Measurements from ENCODE around the gene HSD17B1. TPM values are rescaled to one million over a fixed set of nuclear protein-coding genes. Genes with fewer than 3 reads are reported as not detected.
"Not testable (repeated sequence)": the region's sequence is repeated elsewhere in the genome, so short reads cannot be mapped to it uniquely, and the experiment has no call there.

HSD17B1 gene
- total RNA-seq, 1 donor from 2014 or later: 2.0 TPM

DNA sequence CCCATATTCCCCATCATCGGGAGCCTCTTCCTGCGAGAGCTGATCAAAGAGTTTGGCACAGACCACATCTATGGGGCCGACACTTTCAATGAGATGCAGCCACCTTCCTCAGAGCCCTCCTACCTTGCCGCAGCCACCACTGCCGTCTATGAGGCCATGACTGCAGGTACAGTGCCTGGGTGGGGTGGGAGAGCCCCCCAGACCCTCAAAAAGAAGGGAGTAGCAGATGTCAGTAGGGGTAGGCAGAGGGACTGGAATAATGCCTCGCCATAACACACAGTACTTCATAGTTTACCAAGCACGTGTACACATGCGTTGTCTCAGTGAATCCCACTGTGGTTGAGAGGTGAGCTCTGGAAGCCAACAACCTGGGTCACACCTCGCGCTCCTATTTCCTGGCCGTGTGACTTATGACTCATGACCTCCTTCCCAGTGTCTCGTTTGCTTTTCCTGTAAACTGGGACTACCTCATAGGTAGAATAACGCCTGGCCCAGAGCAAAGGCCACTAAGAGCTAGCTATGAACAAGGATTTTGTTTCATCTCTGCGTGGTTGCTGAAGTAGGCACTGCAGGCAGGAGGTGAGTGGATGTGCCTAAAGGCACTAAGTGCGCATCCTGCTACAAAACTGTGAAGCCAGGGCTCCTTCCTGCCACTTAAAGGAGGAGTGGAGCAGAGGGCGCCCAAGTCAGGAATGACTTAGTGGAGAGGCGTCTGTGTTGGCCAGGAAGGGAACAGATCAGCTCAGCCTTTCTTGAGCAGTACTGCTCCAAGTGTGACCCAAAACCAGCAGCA is 11.5 kb upstream of the HSD17B1 start:
- Histone ChIP-seq H3K4me3 (no peak overlapping the region), H3K9me3 (no peaks in the 10 kb centered on the region), H3K27ac (no peak overlapping the region), H3K27me3 (no peaks in the 10 kb centered on the region), H3K4me1 (peaks cover 17% of the 10 kb centered on the region), H3K36me3 (peaks cover 0 to 26% of the 10 kb centered on the region in 2 donors)
- DNase-seq (ENCODE audit: extremely low spot score in 2 of 2): no peak
- intact Hi-C loops (cut with DNase I): no loop called here
- TF ChIP-seq, protein P1, sequence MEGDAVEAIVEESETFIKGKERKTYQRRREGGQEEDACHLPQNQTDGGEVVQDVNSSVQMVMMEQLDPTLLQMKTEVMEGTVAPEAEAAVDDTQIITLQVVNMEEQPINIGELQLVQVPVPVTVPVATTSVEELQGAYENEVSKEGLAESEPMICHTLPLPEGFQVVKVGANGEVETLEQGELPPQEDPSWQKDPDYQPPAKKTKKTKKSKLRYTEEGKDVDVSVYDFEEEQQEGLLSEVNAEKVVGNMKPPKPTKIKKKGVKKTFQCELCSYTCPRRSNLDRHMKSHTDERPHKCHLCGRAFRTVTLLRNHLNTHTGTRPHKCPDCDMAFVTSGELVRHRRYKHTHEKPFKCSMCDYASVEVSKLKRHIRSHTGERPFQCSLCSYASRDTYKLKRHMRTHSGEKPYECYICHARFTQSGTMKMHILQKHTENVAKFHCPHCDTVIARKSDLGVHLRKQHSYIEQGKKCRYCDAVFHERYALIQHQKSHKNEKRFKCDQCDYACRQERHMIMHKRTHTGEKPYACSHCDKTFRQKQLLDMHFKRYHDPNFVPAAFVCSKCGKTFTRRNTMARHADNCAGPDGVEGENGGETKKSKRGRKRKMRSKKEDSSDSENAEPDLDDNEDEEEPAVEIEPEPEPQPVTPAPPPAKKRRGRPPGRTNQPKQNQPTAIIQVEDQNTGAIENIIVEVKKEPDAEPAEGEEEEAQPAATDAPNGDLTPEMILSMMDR (IDR thresholded peaks at IDR 0.05): no peak
- TF ChIP-seq POLR2A (IDR thresholded peaks at IDR 0.05): no peak
- TF ChIP-seq POLR2AphosphoS5 (IDR thresholded peaks at IDR 0.05; ENCODE audit: insufficient read depth in 1 of 2, low read depth in 1 of 2): no peak

DNA sequence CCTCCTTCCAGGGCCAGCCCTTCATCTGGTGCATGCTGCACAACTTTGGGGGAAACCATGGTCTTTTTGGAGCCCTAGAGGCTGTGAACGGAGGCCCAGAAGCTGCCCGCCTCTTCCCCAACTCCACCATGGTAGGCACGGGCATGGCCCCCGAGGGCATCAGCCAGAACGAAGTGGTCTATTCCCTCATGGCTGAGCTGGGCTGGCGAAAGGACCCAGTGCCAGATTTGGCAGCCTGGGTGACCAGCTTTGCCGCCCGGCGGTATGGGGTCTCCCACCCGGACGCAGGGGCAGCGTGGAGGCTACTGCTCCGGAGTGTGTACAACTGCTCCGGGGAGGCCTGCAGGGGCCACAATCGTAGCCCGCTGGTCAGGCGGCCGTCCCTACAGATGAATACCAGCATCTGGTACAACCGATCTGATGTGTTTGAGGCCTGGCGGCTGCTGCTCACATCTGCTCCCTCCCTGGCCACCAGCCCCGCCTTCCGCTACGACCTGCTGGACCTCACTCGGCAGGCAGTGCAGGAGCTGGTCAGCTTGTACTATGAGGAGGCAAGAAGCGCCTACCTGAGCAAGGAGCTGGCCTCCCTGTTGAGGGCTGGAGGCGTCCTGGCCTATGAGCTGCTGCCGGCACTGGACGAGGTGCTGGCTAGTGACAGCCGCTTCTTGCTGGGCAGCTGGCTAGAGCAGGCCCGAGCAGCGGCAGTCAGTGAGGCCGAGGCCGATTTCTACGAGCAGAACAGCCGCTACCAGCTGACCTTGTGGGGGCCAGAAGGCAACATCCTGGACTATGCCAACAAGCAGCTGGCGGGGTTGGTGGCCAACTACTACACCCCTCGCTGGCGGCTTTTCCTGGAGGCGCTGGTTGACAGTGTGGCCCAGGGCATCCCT is 9.3 kb upstream of the HSD17B1 start:
- H3K36me3 ChIP-seq: peaks cover 0 to 25% of the 10 kb centered on the region in 2 donors
- H3K4me1 ChIP-seq: peaks cover 2% of the 10 kb centered on the region

GRCh38 chr17:42544874-42545283 is 7.8 kb upstream of the HSD17B1 start:
- DNase-seq (ENCODE audit: extremely low spot score in 2 of 2): no peak
- H3K27ac ChIP-seq: no peak overlapping the region
- intact Hi-C loops (cut with DNase I): no loop called here
- TF ChIP-seq POLR2A (IDR thresholded peaks at IDR 0.05): no peak
- no peak for TF ChIP-seq POLR2AphosphoS5 (IDR thresholded peaks at IDR 0.05; ENCODE audit: insufficient read depth in 1 of 2, low read depth in 1 of 2)
- TF ChIP-seq, protein P1 (IDR thresholded peaks at IDR 0.05): no peak
- H3K4me3 ChIP-seq: no peak overlapping the region
- H3K9me3 ChIP-seq: no peaks in the 10 kb centered on the region
- no peaks in the 10 kb centered on the region for H3K27me3 ChIP-seq
- peaks cover 9% of the 10 kb centered on the region for H3K4me1 ChIP-seq
- H3K36me3 ChIP-seq: peaks cover 0 to 12% of the 10 kb centered on the region in 2 donors

More for the DNA sequence above, 9.3 kb upstream of the HSD17B1 start:
- no peak overlapping the region for H3K27ac ChIP-seq
- no peak for DNase-seq (ENCODE audit: extremely low spot score in 2 of 2)
- intact Hi-C loops (cut with DNase I): no loop called here
- H3K9me3 ChIP-seq: no peaks in the 10 kb centered on the region
- H3K27me3 ChIP-seq: no peaks in the 10 kb centered on the region
- no peak overlapping the region for H3K4me3 ChIP-seq
- TF ChIP-seq, protein P1 (IDR thresholded peaks at IDR 0.05): no peak

DNA sequence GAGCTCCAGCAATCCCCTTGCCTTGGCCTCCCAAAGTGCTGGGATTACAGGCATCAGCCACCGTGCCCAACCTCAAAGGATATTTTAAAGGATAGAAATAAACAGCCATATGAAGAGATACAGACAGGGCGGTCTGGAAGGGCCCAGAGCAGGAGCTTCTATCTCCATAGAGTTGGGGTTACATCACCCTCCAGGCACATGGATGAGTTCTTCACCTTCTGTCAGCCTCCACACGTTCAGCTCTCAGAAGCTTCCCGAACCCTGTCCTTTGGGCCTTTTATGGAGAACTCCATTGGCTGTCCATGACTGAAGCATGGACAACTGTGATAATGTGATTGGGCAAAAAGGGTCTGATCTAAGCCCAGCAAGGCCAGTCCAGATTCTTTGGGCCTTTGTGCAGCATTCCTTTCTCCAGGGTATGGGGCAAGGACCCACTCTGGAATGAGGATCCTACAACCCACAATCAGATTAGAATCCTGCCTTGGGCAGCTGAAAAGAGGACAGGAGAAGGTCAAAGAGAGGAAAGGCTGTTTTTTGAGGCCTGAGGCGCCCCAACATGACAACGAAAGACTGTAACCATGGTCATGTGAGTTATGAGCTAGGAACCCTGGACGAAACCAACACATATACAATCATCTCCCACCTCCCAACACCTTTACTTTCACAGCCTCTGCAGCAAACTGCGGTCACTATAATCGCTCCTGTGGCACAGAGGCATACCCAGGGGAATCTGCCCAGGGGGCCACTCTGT is 6.8 kb upstream of the HSD17B1 start:
- H3K27ac ChIP-seq; H3K4me3 ChIP-seq; H3K9me3 ChIP-seq; H3K27me3 ChIP-seq; DNase-seq (ENCODE audit: extremely low spot score in 2 of 2); intact Hi-C loops (cut with DNase I); H3K4me1 ChIP-seq: not testable (repeated sequence)
- peaks cover 0 to 12% of the 10 kb centered on the region in 2 donors for H3K36me3 ChIP-seq

- H3K4me3 ChIP-seq: no peak overlapping the region
- no peak for DNase-seq (ENCODE audit: extremely low spot score in 2 of 2)
- peaks cover 9% of the 10 kb centered on the region for H3K4me1 ChIP-seq
- intact Hi-C loops (cut with DNase I): no loop called here
- no peaks in the 10 kb centered on the region for H3K9me3 ChIP-seq
- peaks cover 0 to 12% of the 10 kb centered on the region in 2 donors for H3K36me3 ChIP-seq
- H3K27ac ChIP-seq: no peak overlapping the region
- TF ChIP-seq POLR2A (IDR thresholded peaks at IDR 0.05): no peak
- no peak for TF ChIP-seq POLR2AphosphoS5 (IDR thresholded peaks at IDR 0.05; ENCODE audit: insufficient read depth in 1 of 2, low read depth in 1 of 2)
- TF ChIP-seq, protein P1 (IDR thresholded peaks at IDR 0.05): no peak
- H3K27me3 ChIP-seq: no peaks in the 10 kb centered on the region
Measured at GRCh38 chr17:42547001-42547461, 5.7 kb upstream of the HSD17B1 start.
